ELR (cell line): ENCODE measurements around the gene TBC1D24.
"Not testable (repeated sequence)": the region's sequence is repeated elsewhere in the genome, so short reads cannot be mapped to it uniquely, and the experiment has no call there.

Experiments
- DNase-seq: peaks from one replicate; pipeline ENCODE4 v3.0.0-alpha.2; 2015; ENCODE audit warnings: low read depth

TBC1D24 gene

GRCh38 chr16:2474877-2475412, at the start of gene TBC1D24:
TBC1D24 (plus strand) TSS chr16:2475127; CDS start chr16:2496149, 21,022 bp downstream.
- DNase-seq, result peak; percentile 82

DNA sequence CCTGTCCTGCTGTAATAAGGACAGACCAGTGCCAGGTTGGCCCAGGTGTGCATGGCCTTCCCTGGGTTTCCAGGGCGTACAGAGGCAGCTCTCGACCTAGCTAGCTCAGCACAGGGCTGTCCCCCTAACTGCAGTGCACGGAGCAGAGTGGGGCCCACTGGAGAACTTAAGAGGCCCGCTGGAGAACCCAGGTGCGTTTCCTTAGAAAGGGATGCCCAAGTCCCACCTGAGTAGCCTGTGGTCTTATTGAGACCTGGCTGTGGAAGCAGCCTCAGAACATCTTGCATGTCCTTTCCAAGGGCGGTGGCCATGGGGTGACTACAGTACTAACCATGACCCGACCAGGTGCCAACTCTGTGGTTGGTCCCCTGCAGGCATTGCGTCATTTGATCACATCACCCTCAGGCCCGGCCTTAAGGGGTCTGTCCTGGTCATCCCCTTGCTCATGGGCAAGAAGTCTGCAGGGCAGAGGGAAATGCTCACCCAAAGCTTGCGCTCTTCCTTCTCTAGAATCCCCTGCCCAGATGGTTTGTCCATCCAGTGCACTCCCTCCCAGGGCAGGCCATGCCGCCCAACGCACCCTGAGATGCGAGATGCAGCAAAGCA, 49.0 kb upstream of the TBC1D24 start:
- no peak for DNase-seq

- peak; percentile 19 for DNase-seq
Observed at GRCh38 chr16:2426941-2427361, 48.0 kb upstream of the TBC1D24 start.

DNA sequence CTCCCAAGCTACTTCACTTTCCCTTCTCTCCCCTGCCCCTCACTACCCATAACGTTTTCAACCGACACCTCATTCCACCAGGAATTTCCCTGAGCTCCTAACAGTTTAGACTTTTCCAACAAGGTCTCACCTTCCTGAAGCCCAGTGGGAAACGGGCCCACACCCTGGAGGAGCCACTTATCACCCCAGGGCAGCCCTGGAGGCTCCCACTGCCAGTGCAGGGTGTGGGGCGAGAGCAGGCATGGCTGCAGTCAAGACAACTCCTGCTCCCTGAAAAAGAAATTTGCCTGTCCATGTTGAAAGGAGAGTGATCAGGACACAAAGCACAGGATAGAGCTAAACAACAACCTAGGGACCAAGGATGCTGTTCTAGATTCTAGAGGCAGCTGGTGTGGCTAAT, 47.4 kb upstream of the TBC1D24 start:
- DNase-seq, result no peak

DNA sequence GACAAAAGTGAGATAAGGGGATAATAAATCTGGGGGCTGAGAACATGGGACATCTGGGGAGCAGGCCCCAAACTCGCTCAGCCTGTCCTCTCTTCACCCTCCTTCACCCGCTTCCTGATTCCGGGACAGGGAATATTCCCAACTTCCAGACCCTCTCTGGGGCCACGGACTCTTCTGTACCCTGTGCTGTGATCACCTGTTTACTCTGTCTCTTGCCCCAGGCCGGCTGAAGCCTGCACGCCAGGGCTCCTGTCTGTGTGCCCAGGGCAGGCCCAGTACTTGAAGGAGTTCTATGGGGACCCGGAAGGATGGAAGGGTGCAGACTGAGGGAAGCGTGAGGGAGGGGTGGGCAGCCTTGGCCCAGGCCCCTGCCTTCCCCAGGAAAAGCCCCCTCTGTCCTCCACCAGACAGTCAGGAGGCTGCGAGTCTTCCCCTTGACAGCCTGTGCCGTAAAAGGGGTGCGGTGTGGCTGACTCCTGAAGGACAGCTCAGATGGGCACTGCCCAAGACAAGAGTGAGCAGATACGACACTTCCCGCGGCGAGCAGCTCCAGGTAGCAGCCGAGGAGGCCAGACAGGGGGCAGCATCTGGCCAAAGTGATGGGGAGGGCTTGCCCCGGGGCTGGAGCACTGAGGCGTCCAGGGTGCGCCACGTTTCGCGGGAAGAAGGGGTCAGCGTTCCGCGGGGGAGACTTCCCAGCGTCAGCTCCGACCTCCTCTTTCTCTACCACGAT, 46.7 kb upstream of the TBC1D24 start:
- DNase-seq, result peak; percentile 44

DNA sequence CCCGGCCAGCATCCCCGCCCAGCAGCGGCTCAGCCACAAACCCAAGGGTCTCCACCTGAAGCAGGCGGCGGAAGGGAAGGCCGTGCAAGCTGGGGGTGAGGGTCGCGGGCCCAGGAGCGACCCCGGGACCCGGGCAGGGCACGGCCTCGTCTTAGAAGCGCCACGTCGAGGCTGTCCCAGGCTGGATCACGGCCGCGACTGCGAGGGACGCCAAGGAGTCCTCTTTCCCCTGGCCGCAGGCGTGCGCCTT, 46.2 kb upstream of the TBC1D24 start:
- DNase-seq, result no peak

DNA sequence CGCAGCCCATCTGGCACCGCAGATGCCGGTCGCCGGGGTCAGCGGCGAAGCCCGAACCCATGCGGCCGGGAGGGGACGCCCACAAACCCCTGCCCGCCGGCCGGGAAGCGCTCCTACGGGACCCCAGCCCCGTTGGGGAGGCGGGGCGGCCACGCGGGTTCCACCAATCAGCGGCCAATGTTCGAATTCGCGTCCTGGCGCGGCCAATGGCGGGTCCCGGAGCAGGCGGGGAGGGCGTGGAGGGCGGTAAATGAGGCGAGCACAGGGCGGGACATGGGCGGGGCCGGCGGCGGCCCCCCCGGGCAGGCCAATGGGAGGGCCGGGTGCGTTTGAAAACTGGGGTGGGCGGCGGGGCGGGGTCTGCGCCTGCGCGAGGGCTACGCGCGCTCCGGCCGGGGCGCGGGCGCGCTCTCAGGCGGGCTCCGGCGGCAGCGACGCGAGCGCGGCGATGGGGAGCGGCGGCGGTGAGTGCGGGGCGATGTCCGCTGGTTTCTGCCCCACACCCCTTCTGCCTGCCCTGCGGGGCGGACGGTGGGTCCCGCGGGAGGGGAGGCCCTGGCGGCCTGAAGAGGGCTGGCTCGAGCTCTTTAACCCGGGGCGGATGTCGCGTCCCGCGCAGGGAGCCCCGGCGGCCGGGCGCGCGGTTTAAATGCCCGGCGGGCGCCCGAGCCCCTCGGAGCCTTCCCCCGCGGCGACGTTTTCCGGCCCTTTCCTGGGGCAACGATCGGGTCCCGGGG, 45.7 kb upstream of the TBC1D24 start, which contains the start of gene CCNF:
CCNF (plus strand) TSS at position 414 of the 737 bp plus-strand sequence; CDS start at position 449, 35 bp downstream.
- DNase-seq, result peak; percentile 93

GRCh38 chr16:2429771-2430663, 44.9 kb upstream of the TBC1D24 start:
- peak; percentile 45 for DNase-seq

- no peak for DNase-seq
Observed at GRCh38 chr16:2432286-2432685, 42.6 kb upstream of the TBC1D24 start.

DNA sequence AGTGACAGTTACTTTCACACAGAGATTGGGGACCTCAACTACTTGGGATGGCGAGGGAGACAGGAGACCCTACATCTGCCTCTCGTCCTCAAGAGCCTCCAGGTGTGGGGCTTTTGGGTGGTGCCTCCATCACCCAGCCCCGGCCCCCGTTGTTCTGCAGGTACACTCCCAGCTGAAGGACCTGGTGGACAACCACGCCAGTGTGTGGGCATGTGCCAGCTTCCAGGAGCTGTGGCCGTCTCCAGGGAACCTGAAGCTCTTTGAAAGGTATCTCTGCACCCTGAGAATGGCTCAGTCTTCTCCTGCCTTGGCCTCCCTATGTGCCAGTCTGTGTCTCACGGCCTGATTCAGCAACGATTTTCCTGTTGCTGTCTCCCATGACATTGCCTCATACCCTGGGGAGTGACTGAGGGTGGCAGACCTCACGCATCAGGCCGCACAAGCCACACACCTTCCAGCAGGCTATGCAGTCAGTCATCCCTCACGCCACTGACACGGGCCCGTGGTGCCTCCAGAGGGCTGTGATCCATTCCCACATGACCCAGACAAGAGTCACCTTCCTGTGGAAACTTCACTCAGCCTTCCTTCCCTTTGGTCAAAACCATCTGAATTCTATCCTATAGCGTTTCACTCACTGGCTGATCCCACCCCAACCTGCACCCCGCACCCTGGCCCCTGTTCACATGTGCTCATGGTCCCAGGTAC, 42.0 kb upstream of the TBC1D24 start:
- DNase-seq, result peak; percentile 29

DNA sequence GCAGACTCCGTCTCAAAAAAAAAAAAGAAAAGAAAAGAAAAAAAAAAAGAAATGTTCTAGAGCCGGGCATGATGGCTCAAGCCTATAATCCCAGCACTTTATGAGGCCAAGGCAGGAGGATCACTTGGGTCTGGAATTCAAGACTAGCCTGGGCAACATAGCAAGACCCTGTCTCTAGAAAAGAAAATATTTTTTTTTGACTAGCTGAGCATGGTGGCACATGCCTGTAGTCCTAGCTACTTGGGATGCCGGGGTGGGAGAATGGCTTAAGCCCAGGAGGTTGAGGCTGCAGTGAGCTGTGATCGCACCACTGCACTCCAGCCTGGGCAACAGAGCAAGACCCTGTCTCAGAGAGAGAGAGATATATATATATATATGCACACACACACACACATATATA, 39.7 kb upstream of the TBC1D24 start:
- not testable (repeated sequence) for DNase-seq

DNA sequence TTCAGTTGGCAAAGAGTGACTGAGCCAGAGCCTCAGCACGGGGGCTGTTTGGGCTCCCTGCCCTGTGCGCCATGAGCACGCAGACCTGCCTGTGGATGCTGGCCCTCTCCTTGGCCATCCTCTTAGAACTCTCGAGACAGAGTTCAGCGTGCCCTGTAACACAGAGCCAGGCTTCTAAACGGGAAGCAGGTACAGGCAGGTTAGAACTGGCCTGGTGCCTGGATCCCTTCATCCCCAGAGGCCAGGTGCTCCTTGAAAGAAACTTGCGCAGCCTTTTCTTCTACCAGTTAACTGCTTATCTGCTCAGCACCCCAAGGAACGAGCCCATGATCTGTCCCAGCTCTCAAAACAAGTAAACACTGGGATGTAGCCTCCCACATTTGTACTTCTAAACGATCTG, 38.8 kb upstream of the TBC1D24 start:
- no peak for DNase-seq

- DNase-seq, result no peak
Observed at GRCh38 chr16:2437032-2437790, 37.7 kb upstream of the TBC1D24 start.

- DNase-seq, result no peak
Observed at GRCh38 chr16:2438121-2438520, 36.8 kb upstream of the TBC1D24 start.

- no peak for DNase-seq
Observed at GRCh38 chr16:2439598-2439997, 35.3 kb upstream of the TBC1D24 start.

DNA sequence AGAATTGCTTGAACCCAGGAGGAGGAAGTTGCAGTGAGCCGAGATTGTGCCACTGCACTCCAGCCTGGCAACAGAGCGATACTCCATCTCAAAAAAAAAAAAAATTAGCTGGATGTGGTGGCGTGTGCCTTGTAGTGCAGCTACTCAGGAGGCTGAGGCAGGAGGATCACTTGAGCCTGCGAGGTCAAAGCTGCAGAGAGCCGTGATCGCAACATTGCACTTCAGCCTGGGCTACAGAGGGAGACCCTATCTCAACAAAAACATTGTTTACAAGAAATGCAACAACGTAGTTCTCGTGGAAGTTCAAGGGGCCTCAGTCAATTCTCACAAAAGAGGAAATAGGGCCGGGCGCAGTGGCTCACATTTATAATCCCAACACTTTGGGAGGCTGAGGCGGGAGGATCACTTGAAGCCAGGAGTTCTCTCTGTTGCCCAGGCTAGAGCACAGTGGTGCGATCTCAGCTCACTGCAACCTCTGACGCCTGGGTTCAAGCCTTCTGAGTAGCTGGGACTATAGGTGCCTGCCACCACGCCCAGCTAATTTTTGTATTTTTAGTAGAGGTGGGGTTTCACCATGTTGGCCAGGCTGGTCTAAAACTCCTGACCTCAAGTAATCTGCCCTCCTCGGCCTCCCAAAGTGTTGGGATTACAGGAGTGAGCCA, 33.7 kb upstream of the TBC1D24 start:
- DNase-seq, result not testable (repeated sequence)

GRCh38 chr16:2443555-2443954, 31.4 kb upstream of the TBC1D24 start:
- DNase-seq, result no peak

DNA sequence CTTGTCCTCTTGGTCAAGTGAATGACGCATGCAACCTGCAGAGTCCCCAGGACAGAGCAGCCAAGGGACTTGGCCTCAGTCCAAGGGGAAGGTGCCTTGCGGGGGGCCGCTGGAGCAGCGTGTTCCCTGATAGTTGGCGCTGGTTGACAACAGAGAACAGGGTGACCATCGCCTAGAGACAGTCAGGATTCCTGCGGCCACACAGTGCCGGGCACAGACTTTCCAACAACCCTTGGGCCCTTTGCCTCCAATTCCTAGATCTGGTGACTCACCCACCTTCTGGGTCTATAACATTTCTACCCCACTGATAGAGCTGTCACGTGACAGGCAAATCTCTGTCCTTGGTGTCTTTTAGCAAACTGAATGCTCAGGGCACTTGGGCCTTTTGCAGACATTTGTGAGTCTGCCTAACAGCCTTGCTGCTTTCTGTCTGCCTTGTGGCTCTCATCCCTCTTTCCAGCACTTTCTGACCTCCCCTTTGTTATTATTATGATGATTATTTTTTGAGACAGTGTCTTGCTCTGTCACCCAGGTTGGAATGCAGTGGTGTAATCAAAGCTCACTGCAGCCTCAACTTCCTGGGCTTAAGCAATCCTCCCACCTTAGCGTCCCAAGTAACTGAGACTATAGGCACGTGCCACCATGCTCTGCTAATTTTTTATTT, 26.9 kb upstream of the TBC1D24 start:
- peak; percentile 70 for DNase-seq

- DNase-seq, result no peak
Observed at GRCh38 chr16:2449118-2449517, 25.8 kb upstream of the TBC1D24 start.
